SK-N-SH treated with all-trans-retinoic acid at 6 μM for 48 hours (cell line): ENCODE data around the gene ABHD17B.

Experiments used
- ESRRG ChIP-seq: fragments of 250-450 bp; sonication (Bioruptor Pico); IDR thresholded peaks from 2 replicates; pipeline ENCODE4 v1.6.1; 2021; ENCODE audit warnings: mild to moderate bottlenecking
- SNAI2 ChIP-seq: fragments of 250-450 bp; sonication (Bioruptor Pico); IDR thresholded peaks from 2 replicates; pipeline ENCODE4 v1.5.0; 2020; ENCODE audit warnings: mild to moderate bottlenecking, moderate library complexity
- TOX ChIP-seq: fragments of 250-450 bp; sonication (Bioruptor Pico); IDR thresholded peaks from 2 replicates; pipeline ENCODE4 v1.8.0; 2021; ENCODE audit warnings: mild to moderate bottlenecking, moderate library complexity, borderline replicate concordance
- ZFP3 ChIP-seq: fragments of 250-450 bp; sonication (Bioruptor Pico); IDR thresholded peaks from 2 replicates; pipeline ENCODE4 v1.5.0; 2020; ENCODE audit warnings: mild to moderate bottlenecking, moderate library complexity
- ZNF70 ChIP-seq: fragments of 450-650 bp; formaldehyde crosslinking; IDR thresholded peaks from 2 replicates; pipeline ENCODE4 v1.5.0; 2020; ENCODE audit warnings: mild to moderate bottlenecking, moderate library complexity
- ZNF8 ChIP-seq: fragments of 450-650 bp; formaldehyde crosslinking; IDR thresholded peaks from 2 replicates; pipeline ENCODE4 v1.5.0; 2020; ENCODE audit warnings: mild to moderate bottlenecking, moderate library complexity
- TF ChIP-seq, protein P1 (sequence below): fragments of 250-450 bp; sonication (Bioruptor Pico); IDR thresholded peaks from 2 replicates; pipeline ENCODE4 v1.8.0; 2021; ENCODE audit warnings: low read depth, mild to moderate bottlenecking, moderate library complexity, borderline replicate concordance
- TF ChIP-seq, protein P2 (sequence below): fragments of 250-450 bp; sonication (Bioruptor Pico); IDR thresholded peaks from 2 replicates; pipeline ENCODE4 v1.8.0; 2020; ENCODE audit warnings: mild to moderate bottlenecking, moderate library complexity, borderline replicate concordance

- TF ChIP-seq ZNF8 (CRISPR knock-in tag): no peak
- TF ChIP-seq ZNF70 (CRISPR knock-in tag): no peak
- TF ChIP-seq, protein P1, sequence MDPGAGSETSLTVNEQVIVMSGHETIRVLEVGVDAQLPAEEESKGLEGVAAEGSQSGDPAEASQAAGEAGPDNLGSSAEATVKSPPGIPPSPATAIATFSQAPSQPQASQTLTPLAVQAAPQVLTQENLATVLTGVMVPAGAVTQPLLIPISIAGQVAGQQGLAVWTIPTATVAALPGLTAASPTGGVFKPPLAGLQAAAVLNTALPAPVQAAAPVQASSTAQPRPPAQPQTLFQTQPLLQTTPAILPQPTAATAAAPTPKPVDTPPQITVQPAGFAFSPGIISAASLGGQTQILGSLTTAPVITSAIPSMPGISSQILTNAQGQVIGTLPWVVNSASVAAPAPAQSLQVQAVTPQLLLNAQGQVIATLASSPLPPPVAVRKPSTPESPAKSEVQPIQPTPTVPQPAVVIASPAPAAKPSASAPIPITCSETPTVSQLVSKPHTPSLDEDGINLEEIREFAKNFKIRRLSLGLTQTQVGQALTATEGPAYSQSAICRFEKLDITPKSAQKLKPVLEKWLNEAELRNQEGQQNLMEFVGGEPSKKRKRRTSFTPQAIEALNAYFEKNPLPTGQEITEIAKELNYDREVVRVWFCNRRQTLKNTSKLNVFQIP (CRISPR knock-in tag): no peak
- no peak for TF ChIP-seq SNAI2 (CRISPR knock-in tag)
- TF ChIP-seq ESRRG (CRISPR knock-in tag): no peak
- no peak for TF ChIP-seq ZFP3 (CRISPR knock-in tag)
- TF ChIP-seq, protein P2, sequence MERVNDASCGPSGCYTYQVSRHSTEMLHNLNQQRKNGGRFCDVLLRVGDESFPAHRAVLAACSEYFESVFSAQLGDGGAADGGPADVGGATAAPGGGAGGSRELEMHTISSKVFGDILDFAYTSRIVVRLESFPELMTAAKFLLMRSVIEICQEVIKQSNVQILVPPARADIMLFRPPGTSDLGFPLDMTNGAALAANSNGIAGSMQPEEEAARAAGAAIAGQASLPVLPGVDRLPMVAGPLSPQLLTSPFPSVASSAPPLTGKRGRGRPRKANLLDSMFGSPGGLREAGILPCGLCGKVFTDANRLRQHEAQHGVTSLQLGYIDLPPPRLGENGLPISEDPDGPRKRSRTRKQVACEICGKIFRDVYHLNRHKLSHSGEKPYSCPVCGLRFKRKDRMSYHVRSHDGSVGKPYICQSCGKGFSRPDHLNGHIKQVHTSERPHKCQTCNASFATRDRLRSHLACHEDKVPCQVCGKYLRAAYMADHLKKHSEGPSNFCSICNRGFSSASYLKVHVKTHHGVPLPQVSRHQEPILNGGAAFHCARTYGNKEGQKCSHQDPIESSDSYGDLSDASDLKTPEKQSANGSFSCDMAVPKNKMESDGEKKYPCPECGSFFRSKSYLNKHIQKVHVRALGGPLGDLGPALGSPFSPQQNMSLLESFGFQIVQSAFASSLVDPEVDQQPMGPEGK (CRISPR knock-in tag): no peak
- TF ChIP-seq TOX (CRISPR knock-in tag): no peak
Measured at GRCh38 chr9:71847892-71848291, 63.1 kb downstream of the ABHD17B start.
